SU-DHL-6 (cell line): ENCODE results near the gene RAB26.

Source experiments
- EZH2phosphoT487 ChIP-seq: fragments of 200-600 bp; sonication (generic), shearing (Covaris generic); conservative IDR thresholded peaks from 2 replicates; pipeline ENCODE4 v1.6.1; 2018; ENCODE audit warnings: mild to moderate bottlenecking, antibody characterized with exemption, low read length, moderate library complexity, mixed read lengths
- TF ChIP-seq, protein P1 (sequence below): fragments of 200-600 bp; sonication (generic); IDR thresholded peaks from one replicate; pipeline ENCODE4 v1.5.1; 2017; ENCODE audit warnings: antibody characterized with exemption, mild to moderate bottlenecking, low read length, moderate library complexity; ENCODE audit not compliant: insufficient read depth, poor library complexity, severe bottlenecking

DNA sequence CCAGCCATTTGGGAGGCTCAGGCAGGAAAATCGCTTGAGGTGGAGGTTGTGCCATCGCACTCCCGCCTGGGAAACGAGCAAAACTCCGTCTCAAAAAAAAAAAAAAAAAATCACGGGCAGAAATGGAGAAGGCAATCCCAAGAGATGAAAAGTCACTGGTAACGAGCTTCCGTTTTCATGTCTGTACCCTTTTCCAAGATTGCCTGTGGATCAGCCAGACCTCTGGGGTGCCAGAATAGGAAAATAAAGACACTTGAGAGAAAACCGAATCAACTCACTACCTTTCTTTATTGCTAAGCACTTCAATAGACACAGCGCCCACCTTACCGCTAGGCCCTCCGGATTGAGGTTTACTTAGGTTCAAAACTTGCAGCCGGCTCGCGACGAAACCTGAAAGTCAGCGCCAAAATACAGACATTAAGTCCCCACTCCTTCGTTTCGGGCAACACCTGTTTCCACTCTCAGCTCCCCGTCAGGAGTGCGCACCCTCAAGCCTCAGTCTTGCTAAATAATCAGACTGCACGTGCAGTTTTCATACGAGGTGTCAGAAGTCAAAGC lies 6.2 kb downstream of the RAB26 start:
- TF ChIP-seq, protein P1, sequence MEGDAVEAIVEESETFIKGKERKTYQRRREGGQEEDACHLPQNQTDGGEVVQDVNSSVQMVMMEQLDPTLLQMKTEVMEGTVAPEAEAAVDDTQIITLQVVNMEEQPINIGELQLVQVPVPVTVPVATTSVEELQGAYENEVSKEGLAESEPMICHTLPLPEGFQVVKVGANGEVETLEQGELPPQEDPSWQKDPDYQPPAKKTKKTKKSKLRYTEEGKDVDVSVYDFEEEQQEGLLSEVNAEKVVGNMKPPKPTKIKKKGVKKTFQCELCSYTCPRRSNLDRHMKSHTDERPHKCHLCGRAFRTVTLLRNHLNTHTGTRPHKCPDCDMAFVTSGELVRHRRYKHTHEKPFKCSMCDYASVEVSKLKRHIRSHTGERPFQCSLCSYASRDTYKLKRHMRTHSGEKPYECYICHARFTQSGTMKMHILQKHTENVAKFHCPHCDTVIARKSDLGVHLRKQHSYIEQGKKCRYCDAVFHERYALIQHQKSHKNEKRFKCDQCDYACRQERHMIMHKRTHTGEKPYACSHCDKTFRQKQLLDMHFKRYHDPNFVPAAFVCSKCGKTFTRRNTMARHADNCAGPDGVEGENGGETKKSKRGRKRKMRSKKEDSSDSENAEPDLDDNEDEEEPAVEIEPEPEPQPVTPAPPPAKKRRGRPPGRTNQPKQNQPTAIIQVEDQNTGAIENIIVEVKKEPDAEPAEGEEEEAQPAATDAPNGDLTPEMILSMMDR, result no peak
- TF ChIP-seq EZH2phosphoT487, result no peak
